Eye (tissue), 1 donor: ENCODE data around the gene ABHD2.
"Not testable (repeated sequence)": the region's sequence is repeated elsewhere in the genome, so short reads cannot be mapped to it uniquely, and the experiment has no call there.

Experiments
- DNase-seq: peaks from one replicate; pipeline ENCODE4 v3.0.0-alpha.2; 2015

Gene ABHD2

DNA sequence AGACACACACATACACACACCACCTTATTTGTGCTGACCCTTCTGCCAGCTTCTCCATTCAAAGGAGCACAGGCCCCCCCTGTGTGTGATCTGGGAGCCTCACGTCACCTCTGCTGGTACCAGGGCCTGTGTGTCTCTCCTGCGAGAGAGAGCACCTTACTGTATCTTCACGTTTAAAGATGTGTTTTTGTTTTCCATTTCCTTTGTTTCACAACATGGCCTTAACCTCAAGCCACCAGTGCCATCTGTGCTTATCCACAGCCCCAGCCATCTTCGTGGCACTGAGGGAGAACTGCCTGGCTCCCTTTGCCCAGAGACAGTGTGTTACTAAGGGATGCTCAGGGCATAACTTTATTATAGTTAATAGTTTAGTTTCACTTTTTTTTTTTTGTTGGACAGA lies 52.3 kb downstream of the ABHD2 start:
- no peak for DNase-seq

DNA sequence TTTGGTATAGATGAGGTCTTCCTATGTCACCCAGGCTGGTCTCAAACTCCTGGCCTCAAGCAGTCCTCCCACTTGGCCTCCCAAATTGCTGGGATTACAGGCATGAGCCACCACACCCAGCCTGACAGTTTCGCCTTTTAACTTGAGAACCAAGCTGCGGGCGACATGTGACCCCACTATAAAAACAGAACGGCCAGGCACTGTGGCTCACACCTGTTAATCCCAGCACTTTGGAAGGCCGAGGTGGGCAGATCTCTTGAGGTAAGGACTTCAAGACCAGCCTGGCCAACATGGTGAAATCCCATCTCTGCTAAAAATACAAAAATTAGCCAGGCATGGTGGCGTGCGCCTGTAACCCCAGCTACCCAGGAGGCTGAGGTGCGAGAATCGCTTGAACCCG lies 52.9 kb downstream of the ABHD2 start:
- DNase-seq, result not testable (repeated sequence)

DNA sequence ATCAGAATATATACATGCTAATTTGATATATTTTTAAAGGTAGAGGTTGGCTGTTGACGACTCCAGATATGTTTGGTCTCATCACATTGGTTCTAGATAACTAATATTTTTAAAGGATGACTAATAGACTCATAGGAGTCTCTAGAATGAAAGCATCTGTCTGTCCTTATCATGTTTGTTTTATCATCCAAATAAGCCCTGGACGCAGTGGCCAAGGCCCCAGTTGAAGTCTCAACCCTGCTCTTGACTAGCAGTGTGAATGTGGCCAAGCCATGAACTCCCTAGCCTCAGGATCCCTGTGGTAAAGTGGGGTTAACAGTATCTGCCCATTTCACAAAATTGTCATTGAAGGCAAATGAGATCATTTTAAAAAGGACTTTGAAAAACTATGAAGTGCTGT lies 53.6 kb downstream of the ABHD2 start:
- DNase-seq, result no peak

DNA sequence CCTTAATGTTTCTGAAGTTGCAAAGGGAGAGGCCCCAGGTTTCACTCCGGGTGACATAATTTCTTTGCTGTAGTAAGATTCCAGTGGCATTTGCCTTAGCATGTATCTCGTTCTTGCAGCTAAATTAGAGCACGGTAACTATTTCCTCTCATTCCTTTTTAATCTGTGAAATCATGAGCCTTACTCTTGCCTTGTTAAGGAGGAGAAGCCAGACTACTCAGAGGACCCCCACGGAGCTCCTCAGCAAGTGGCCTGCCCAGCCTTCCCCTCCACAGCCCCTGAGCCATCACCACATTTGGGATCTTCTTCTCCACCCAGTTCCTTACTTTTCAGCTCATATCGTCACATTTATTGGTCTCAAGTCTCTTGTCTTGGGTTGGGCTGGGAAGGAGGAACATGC lies 54.2 kb downstream of the ABHD2 start:
- DNase-seq, result no peak

DNA sequence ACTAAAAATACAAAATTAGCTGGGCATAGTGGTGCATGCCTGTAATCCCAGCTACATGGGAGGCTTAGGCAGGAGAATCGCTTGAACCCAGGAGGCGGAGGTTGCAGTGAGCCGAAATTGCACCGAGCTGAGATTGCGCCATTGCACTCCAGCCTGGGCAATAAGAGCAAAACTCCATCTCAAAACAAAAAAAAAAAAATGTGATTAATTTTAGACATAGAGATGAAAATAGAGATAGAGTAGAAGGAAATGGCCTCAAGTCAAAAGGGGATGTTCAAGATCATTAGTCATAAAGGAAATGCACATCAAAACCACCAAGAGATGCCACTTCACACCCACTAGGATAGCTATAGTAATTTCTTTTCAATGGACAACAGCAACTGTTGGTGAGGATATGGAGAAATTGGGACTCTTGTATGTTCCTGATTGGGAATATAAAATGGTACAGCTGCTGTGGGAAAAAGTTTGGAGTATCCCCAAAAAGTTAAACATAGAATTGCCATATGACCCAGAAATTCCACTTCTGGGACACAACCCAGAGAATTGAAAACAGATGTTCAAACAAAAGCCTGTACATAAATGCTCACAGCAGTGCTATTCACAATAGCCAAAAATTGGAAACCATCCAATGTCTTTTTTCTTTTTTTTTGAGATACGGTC lies 55.4 kb downstream of the ABHD2 start:
- DNase-seq, result peak; percentile 76

DNA sequence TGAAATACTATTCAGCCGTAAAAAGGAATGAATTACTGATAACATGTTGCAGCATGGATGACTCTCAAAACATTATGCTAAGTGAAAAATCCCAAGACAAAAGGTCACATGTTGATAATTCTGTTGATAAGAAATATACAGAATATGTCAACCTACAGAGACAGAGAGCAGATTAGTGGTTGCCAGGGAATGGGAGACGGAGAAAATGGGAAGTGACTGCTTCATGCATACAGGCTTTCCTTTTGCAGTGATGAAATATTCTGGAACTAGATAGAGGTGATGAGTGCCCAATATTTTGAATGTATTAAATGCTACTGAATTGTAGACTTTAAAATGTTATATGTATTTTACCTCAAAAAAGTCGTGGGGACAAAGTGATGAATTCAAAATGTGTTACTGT lies 56.2 kb downstream of the ABHD2 start:
- no peak for DNase-seq

DNA sequence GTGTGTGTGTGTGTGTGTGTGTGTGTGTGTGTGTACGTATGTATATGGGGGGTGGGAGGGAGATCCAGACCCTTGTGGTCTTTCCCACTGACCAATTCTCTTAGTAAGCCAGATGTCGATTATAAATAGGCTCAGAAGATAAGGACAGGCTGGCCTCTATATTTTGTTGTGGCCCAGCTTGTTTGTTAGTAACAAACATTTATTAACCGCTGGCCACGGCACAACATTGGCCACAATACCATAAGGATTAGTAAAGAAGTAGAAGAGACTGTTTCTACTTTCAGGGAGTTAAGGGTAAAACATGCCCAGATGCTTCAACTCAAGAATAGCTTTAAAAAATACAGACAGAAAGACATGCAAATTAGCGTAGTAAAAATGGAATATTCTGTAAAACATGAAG lies 58.1 kb downstream of the ABHD2 start:
- no peak for DNase-seq

DNA sequence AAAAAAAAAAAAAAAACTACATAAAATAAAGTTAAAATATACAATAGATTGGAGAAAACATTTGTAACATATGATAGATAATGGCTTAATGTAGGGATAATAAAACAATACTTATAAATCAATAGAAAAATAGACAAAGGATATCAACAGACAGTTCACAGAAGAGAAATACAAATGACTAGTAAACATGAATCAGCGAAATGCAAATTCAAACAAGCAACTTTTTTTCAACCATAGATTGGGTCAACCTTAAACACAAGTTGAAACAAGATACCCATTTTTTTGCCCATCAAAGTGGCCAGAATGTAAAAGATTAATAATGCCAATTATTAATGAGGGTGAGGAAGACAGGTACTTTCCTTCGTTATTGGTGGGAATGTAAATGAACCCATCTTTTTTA lies 59.9 kb downstream of the ABHD2 start:
- DNase-seq, result no peak

DNA sequence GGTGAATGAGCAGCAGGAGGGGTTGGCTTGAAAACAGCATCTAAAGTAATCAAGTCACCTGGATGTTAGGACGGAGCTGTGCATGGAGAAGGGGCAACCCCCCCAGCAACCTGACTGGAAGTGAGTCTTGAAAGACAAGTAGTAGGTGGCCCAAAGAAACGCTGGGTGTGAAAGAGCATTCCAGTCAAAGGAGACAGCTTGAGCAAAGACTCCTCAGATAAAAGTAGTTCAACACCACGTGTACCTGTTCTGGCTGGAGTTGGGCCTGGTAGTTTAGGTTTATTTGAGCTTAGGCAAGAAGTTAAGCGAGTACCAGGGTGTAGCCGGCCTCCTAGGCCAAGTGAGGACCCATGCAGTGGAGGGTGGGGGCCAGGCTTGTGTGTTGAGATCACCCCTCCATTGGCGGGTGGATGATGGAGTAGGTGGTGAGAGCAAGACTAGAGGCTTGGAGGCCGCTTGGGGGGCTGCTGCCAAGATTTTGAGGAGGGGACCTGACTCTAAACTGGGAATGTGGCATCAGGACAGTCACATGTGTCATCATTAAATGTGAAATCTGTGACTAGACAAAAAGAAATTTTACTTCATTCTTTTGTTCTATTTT lies 61.3 kb downstream of the ABHD2 start:
- DNase-seq, result no peak

DNA sequence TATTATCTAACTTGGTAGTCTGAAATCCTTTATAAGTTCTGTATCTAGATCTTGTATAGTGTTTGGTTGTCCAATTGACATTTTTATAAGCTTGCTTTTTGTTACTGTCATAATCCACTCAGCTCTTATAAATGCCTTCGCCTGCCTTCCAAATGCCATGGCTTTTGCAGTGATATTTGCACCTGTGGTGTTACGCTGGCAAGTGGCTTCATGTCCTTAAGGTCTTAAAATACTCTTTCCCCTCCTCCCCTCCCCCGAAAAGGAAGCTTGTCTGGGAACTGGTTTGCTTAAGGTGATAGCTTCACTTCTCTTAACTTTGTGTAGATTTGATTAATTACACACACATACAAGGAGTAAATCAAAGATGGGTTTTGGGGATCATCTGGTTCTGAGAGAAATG lies 62.0 kb downstream of the ABHD2 start:
- DNase-seq, result peak; percentile 52

DNA sequence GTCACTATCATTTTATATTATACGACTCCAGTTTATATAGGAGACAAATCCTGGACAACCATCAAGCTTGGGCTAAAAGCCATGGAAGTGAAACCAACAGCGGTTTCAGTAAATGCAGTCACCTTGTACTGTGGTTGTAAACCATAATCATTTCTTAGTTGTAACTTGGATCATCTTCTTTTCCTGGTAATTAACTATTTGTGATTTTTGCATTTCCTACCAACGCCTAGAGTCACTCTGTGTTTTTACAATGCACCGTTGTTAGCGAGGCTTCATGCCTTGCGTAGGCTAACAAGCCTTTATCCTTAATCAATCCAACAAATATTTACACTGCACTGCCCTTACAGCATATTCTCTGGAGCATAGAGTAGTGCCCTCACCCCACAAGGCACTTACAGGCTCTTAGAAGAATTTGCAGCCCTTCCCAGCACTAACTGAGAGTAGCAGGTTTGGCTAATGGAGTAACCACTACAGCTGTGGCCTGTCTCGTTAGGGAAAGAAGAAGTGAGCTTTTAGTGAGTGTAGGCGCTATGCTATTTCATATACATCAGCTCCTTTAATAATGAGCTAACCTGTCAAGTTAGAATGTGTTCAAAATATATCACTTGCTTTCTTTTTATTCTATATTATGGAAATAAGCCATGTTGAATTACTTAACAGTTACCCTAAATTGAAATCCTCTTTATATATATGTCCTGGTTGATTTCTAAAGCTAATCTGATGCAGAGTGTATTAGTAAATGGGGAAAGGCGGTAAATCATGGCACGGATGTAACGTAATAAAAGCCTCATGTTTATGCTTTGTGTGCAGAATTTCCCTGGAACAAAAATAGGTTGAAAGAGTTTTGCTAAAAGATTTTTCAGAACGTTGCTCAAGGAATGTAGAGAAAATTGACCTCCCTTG lies 62.8 kb downstream of the ABHD2 start:
- DNase-seq, result peak; percentile 74

DNA sequence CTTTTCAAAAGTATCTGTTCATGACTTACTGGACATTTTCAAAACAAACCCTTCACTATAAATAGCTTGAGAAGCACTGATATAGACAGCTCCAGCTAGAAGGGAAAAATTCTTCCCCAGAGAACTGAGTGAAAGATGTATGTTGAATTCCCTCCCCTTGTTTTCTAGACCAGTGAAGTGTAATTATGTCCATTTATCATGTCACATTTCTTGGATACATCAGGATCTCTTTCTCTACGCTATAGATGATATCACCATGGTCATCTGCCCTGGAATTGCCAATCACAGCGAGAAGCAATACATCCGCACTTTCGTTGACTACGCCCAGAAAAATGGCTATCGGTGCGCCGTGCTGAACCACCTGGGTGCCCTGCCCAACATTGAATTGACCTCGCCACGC lies 66.9 kb downstream of the ABHD2 start:
- no peak for DNase-seq

DNA sequence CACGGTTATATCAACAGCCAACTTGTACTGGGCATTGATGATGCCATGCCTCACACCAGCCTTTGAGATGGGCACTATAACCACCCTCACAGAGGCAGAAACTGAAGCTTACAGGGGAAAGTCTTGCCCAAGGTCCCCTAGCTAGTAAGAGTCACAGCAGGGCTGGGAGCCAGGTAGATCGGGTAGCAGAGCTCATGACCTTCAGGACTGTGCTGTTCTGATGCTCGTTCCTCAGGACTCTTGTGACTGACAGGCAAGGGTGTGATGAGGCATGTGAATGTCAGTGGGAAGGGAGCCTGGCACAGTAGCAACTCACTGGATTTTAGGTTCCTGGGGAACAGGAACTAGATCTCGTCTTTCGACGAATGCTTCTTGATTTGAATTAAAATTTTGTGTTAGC lies 67.4 kb downstream of the ABHD2 start:
- no peak for DNase-seq

DNA sequence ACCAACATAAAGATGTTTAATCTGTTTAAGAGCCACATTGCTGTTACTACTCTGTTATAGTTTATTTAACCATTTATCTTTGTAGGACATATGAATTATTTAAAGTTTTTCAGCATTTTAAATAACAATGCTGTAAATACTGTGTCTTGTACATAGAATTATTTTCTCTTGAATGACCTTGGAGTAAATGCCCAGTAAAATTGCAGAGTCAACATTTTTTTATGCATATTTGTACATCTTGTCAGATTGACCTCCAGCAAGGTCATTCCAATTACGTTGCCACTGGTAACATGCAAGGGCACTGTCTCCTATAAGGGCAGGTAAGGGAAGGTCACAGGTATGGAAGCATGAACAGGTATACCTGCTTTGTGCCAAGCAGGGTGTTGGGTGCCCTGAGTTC lies 68.8 kb downstream of the ABHD2 start:
- DNase-seq, result no peak

DNA sequence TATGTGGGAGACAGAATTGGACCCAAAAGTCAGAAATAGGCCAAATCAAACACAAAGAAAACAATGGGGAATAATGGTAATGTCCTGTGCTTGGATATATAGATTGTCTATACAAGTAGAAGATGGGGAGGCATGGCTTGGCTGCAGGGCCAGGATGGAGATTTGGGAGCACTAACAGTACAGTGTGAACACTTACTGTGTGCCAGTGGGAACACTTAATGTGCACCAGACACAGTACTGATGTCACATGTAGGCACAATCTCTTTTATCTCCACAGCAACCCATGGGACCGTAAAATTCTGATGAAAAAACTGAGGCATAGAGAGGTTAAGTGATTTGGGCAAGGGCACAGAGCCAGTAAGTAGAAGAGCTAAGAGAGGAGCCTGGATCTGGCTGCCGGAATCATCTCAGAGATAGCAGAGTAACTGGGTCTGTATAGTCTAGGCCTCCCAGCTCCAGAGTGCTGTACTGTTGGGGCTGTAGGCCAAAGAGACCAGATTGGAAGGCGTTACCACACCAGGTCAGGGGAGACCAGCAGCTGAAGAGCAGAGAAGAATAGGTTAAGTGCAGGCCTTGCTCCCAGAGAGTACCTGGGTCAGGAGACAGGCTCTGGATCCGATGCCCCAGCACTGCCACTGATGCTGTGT lies 69.8 kb downstream of the ABHD2 start:
- no peak for DNase-seq

DNA sequence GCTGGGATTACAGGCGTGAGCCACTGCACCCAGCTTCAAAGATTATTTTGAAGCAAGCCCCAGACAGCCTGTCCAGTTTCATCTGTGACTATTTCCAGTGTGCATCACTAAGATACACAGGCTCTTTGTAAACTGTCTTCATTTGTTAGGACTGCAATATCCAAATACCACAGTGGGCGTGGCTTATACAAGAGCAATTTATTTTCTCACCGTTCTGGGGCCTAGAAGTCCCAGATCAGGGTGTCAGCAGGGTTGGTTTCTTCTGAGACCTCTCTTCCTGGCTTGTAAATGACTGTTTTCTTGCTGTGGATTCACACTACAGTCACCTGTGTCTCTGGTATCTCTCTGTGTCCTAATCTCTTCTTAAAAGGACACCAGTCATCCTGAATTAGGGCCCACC lies 73.4 kb downstream of the ABHD2 start:
- no peak for DNase-seq

DNA sequence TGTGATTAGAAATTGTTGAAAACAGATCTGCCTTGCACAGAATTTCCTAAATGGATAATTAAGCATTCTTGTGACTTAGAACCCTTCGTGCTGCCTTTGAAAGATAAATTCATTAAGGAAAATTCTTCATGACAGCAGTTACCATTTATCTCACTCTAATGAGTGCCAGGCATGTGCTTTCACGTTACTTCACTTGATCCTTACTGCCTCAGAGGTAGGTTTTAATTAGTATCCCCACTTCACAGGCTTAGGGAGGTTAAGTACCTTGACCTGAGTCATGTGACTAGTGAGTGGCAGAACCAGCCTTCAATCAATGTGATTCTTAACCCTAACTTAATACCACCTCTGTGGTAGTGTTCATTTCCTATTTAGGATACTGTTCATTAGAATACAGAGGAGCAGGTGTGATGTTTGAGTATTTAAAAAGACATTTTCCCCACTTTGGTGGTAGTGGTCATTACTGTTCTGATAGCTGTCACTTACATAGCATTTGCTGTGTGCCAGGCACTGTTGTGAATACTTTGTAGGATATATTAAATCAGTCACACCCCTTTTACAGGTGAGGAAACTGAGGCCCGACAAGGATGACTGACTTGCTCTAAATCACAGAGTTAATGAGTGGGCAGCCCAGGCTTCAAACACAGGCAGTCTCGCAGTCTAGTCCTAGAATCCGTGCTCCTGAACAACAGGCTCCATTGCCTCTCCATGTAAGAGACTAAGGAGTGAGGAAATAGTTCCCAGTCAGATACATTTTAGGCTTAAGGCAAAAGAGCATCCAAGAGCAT lies 75.2 kb downstream of the ABHD2 start:
- peak; percentile 73 for DNase-seq

DNA sequence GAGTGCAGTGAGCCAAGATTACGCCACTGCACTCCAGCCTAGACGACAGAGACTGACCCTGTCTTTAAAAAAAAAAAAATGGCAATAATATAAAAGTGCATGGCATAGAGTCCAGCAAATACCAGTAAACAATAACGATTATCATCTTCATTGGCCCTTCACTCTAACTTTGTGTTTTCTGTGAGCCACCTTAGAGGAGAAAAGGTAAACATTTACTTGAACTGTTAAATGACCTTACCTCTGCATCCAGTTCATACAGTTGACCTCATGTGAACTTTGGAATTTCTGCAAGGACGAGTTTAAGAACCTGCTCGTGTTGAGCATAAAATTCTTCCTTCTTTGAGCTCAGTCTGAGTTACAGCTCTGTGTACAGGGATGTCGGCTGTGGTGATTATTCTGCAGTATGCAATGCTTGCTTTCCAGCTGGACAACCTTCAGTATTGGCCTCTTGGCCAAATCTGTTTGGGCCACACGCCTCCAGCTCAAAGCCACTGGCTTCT lies 76.5 kb downstream of the ABHD2 start:
- DNase-seq, result no peak

DNA sequence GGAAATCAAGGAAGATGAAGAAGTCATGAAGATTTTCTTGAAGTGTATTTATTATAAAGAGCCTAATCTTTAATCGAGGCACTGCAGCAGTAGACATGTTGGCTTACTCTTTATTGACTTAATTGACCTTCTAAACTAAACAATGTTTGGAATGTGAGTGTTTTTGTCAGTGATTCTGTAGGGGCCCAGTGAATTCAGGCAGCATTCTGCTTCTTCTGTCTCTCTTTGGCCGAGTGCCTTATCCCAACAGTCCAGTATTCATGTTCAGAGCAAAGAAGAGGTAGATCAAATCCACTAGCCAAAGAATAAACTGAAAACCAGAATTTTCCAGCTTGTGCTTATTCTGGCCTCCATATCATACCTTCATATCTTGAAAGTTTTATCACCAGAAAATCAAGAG lies 77.4 kb downstream of the ABHD2 start:
- DNase-seq, result no peak

DNA sequence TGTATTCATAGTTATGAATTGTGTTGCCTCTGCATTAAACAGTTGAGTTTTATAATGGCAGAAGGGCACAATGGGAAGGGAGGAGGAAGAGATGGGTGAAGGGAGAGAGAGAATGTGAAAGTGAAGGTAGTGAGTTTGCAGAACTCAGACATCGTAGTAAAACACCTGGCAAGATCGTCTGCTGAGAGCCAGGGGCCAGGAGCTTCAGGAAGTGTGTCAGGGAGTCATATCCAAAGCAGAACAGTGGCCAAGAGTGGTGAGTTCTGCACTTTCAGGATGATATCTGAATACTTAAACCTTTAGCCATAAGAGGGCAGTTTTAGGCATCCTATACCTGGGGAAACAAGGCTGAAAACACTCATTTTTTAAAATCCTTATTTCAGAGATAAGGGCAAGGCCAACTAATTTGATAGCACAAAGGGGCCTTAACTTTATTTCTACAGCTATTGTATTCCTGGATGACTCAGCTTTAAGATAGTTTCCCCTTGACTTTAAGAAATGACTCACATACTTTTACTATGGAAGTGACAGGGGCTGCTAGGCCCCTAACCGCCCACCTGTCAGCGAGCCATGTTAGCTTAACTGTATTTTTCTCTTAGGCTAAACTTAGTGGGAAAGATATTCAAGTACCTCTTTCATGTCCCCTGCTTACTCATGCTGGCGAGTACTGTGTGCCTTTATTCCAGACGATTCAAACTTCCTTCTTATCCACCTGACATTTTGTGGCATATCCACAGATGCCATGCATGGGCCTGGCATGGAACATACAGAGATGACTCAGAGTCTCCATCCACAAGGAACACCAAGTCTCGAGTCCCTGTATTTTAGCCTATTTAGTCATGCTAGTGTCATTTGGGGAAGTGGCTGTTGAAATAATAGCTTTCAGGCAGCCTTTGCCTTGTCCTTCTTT lies 79.3 kb downstream of the ABHD2 start:
- no peak for DNase-seq

DNA sequence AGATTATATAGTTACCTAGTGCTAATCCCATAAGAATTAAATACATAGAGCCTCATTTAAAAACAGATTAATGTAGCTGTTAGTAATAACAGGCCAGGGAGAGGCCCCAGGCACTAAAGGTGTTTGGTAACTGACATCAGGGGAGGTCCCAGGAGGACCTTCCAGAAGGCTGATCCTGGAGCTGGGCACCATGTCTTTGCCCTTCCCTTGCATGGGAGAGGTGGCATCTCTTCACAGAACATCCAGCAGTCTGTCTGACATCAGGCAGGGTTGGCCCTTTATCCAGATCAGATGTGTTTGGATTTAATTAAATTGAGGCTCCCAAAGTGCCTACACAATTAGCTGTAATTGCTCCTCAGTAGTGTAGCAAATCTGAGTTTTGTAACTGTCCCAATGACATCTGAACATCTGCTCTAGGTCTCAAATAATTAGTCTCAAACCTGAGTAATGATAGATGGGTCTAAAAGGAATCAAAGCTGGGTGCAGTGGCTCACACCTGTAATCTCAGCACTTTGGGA lies 80.1 kb downstream of the ABHD2 start:
- no peak for DNase-seq
